Neural cell (in vitro differentiated cells): Measurements from ENCODE around the gene FAAH.

ENCODE experiments used
- CTCF ChIP-seq: fragments of 450-650 bp; IDR thresholded peaks from 2 replicates; pipeline ENCODE4 v1.5.1; 2014; ENCODE audit warnings: antibody characterized with exemption, mild to moderate bottlenecking, moderate library complexity; ENCODE audit not compliant: poor library complexity, severe bottlenecking
- EP300 ChIP-seq: fragments of 450-650 bp; conservative IDR thresholded peaks from 2 replicates; pipeline ENCODE4 v1.6.1; 2014; ENCODE audit warnings: antibody characterized with exemption, mild to moderate bottlenecking, moderate library complexity; ENCODE audit not compliant: poor library complexity, severe bottlenecking

GRCh38 chr1:46415514-46415913 lies 21.4 kb downstream of the FAAH start:
- TF ChIP-seq CTCF (no peak), EP300 (no peak)
